ENCODE data around the gene TBC1D14. TPM values are rescaled to one million over a fixed set of nuclear protein-coding genes. Genes with fewer than 3 reads are reported as not detected.

The TBC1D14 gene
- total and polyA plus RNA-seq, 2 of the 4 experiments (the other 2 are of a cell fraction): 31.7 to 40.7 TPM

- in situ Hi-C loops (cut with MboI; ENCODE audit: low sequenced_read_pairs): no loop called here
- H3K36me3 ChIP-seq (ENCODE audit: control insufficient read depth, insufficient read depth, low read length): no peaks in the 10 kb centered on the region
- H3K4me3 ChIP-seq (ENCODE audit: insufficient read depth, low read depth, low read length): no peak overlapping the region
- no peak overlapping the region for H3K18ac ChIP-seq (ENCODE audit: low read depth, low read length)
- no peak overlapping the region for H3K23ac ChIP-seq (ENCODE audit: low read depth, low read length)
- no peaks in the 10 kb centered on the region for H3K27me3 ChIP-seq (ENCODE audit: control insufficient read depth, insufficient read depth, low read length)
- H2BK120ac ChIP-seq (ENCODE audit: low read depth, low read length): no peak overlapping the region
- H4K5ac ChIP-seq (ENCODE audit: low read depth, low read length): no peak overlapping the region
- DNase-seq (no peak), ATAC-seq (ENCODE audit: low read depth) (no peak)
- H3K56ac ChIP-seq (ENCODE audit: extremely low read depth, insufficient read depth, low read length): no peak overlapping the region
- peaks cover 13% of the 10 kb centered on the region for H3K4me1 ChIP-seq (ENCODE audit: control insufficient read depth, insufficient read depth, low read length)
- no peak overlapping the region for H2AK5ac ChIP-seq (ENCODE audit: low read depth, low read length)
- no peak overlapping the region for H2BK15ac ChIP-seq (ENCODE audit: low read depth, low read length)
- H4K8ac ChIP-seq (ENCODE audit: low read depth in 2 of 2, low read length in 2 of 2): no peak overlapping the region
- peaks cover 9% of the 10 kb centered on the region; the same call in 1 of the 2 replicates for H3K9me1 ChIP-seq (ENCODE audit: insufficient read depth, low read length)
- H3K14ac ChIP-seq (replicated peaks; ENCODE audit: low read depth, low read length): no peak overlapping the region
- peaks cover 23 to 43% of the 10 kb centered on the region in 2 experiments for H3K79me1 ChIP-seq (ENCODE audit: low read depth in 1 of 2, low read length in 2 of 2)
- dilution Hi-C loops (cut with HindIII; ENCODE audit: low sequenced_read_pairs, unreplicated experiment): no loop called here
- BruUV-seq (replicated peaks): no TSS peak
- no peaks in the 10 kb centered on the region for H3K9me3 ChIP-seq (ENCODE audit: control insufficient read depth, insufficient read depth, low read length)
- ChIA-PET CTCF (interaction anchor here (0.6 kb wide), 1 partner anchor 23 kb away, joined by 3 read pairs; no protein-coding TSS in a partner anchor), POLR2A (ENCODE audit: unreplicated experiment) (no interaction called here)
- H4K91ac ChIP-seq (ENCODE audit: insufficient read depth, low read depth, low read length): no peak overlapping the region
- H2AK9ac ChIP-seq (replicated peaks; ENCODE audit: low read depth, low read length, poor library complexity): no peak overlapping the region
- H4K20me1 ChIP-seq (ENCODE audit: insufficient read depth, low read length): peaks cover 13% of the 10 kb centered on the region
- H2BK20ac ChIP-seq (ENCODE audit: low read depth, low read length): no peak overlapping the region
- TF ChIP-seq RCOR1 (IDR thresholded peaks at IDR 0.05; ENCODE audit: insufficient replicate concordance, low read length) (no peak), MAZ (IDR thresholded peaks at IDR 0.05; ENCODE audit: borderline replicate concordance, low read depth, low read length) (no peak), RFX5 (IDR thresholded peaks at IDR 0.05; ENCODE audit: low read depth, low read length) (no peak), POLR2A (IDR thresholded peaks at IDR 0.05; ENCODE audit: low read depth, low read length) (no peak), SMC3 (IDR thresholded peaks at IDR 0.05; ENCODE audit: low read depth, low read length) (no peak), USF2 (IDR thresholded peaks at IDR 0.05; ENCODE audit: low read depth, low read length) (no peak), CTCF (conservative IDR thresholded peaks at IDR 0.05; ENCODE audit: low read depth, low read length) (no peak), CEBPB (IDR thresholded peaks at IDR 0.05; ENCODE audit: low read depth, low read length) (no peak), CHD1 (IDR thresholded peaks at IDR 0.05; ENCODE audit: low read depth, low read length) (no peak), RAD21 (IDR thresholded peaks at IDR 0.05; ENCODE audit: low read length) (no peak)
- no peak overlapping the region for H3K4ac ChIP-seq (ENCODE audit: low read depth, low read length)
- no peak overlapping the region for H2BK5ac ChIP-seq (ENCODE audit: low read depth, low read length, poor library complexity, severe bottlenecking)
- WGBS, 2 experiments (ENCODE audit: extremely low coverage in 2 of 2, insufficient read length in 1 of 2): 83% methylated on average over 6 of the region's 20 CpGs; no CpG with 5 or more reads in 1 of the 2 experiments
- H3K4me2 ChIP-seq (ENCODE audit: low read depth, low read length): no peak overlapping the region
- no peak overlapping the region for H2AFZ ChIP-seq (replicated peaks; ENCODE audit: low read length, poor library complexity)
- intact Hi-C loops (cut with micrococcal nuclease): no loop called here
- no peak overlapping the region for H3K9ac ChIP-seq (ENCODE audit: low read depth, low read length)
- H3K27ac ChIP-seq (ENCODE audit: insufficient read depth, low read length): no peak overlapping the region
Observed at GRCh38 chr4:6960628-6961412, 51.2 kb downstream of the TBC1D14 start.
